Purkinje cell (primary cell): ENCODE results near the gene SLC12A9. TPM values are rescaled to one million over a fixed set of nuclear protein-coding genes. Genes with fewer than 3 reads are reported as not detected.

Experiments used
- polyA plus RNA-seq: library from polyadenylated mRNA; unstranded; fragments of >200 nt; fragmentation: Nextera tagmentation; gene quantifications from 2 replicates; pipeline ENCODE4 v1.2.1, GENCODE V29; 2014

Gene SLC12A9, protein sequence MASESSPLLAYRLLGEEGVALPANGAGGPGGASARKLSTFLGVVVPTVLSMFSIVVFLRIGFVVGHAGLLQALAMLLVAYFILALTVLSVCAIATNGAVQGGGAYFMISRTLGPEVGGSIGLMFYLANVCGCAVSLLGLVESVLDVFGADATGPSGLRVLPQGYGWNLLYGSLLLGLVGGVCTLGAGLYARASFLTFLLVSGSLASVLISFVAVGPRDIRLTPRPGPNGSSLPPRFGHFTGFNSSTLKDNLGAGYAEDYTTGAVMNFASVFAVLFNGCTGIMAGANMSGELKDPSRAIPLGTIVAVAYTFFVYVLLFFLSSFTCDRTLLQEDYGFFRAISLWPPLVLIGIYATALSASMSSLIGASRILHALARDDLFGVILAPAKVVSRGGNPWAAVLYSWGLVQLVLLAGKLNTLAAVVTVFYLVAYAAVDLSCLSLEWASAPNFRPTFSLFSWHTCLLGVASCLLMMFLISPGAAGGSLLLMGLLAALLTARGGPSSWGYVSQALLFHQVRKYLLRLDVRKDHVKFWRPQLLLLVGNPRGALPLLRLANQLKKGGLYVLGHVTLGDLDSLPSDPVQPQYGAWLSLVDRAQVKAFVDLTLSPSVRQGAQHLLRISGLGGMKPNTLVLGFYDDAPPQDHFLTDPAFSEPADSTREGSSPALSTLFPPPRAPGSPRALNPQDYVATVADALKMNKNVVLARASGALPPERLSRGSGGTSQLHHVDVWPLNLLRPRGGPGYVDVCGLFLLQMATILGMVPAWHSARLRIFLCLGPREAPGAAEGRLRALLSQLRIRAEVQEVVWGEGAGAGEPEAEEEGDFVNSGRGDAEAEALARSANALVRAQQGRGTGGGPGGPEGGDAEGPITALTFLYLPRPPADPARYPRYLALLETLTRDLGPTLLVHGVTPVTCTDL
- 0.47 and 2.5 TPM in 2 replicates for polyA plus RNA-seq

DNA sequence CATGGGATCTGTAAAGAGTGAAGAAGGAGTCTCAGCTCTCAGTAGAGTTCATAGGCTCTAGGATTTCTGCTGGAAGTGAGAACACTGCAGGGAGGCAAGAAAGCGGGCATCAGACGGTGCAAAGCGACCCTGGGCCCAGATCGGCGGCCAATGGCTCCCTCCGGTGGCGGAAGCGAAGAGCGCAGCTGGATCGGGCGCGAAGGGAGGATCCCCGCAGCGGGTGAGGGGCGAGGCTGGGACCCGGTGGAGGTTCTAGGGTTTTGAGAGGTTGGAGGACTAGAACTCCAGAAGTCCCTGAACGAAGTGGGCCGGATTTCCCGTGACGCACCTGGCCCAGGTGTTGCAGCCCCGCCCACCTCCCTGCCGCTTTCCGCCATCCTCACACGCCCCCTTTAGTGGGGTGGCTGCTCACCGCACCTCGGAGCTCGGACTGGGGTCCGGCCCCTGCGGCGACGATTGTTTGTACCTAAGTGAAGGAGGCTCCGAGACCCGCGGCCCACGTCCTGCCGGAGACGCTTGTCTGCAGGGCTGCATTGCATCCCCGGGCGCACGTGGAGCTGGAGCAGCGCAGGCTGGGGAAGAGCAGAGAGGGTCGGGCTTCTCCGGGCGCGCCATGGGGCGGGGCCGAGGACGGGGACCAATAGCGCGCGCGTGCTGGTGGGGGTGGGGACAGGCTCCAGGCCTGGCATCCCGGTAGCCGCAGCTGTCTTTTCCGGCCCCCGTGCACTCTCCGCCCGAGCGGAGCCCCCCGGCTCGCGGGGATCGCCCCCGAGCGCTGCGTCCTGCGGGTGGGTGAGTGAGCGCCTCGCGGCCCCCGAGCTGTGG lies at the start of gene SLC12A9:
Gene SLC12A9, plus strand, starts transcription at position 666 of the 825 bp plus-strand sequence. CDS start 1,485 bp downstream, outside the sequence.

DNA sequence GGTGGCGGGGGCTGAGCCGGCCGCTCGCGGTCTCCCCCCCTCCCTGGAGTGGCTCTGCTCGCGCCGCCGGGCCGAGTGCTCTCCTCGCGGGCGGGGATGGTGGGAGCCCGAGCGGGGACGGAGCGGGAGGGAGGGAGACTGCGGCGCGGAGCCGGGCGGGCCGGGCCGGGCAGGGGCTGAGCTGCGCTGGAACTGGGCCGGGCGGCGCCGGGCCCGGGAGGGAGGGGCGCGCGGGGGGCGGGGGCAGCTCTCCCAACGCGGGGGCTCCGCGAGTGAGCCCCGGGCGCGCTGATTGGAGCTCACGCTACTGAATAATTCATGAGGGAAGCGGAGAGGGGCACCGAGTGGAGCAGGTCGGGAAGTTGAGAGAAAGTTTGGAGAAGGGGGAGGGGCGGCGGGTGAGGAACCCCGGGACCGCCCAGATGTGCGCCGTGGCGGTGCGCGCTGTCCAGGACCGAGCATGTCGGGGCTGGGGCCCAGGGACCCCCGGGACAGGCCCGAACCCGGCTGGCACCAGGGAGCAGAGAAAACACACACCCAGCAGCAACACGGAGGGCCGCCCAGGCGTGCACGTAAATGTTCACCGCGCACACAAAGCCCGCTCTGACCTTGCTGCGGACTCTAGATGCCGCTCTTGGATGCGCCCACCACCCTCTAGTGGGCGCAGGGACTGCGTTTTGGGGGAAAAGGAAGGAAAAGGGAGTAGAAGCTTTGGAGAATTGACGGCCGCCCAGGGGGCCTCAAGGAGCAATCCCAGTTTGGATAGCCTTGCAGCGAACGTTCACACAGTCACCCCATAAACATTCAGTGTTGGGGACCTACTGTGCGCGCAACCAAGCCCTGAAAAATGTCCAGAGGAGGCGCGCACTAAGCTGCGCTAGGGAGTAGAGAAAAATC lies 24.9 kb upstream of the SLC12A9 start, which contains the start of gene EPHB4:
Gene EPHB4, minus strand, starts transcription at position 194 of the 897 bp plus-strand sequence. CDS start 493 bp downstream, outside the sequence.

DNA sequence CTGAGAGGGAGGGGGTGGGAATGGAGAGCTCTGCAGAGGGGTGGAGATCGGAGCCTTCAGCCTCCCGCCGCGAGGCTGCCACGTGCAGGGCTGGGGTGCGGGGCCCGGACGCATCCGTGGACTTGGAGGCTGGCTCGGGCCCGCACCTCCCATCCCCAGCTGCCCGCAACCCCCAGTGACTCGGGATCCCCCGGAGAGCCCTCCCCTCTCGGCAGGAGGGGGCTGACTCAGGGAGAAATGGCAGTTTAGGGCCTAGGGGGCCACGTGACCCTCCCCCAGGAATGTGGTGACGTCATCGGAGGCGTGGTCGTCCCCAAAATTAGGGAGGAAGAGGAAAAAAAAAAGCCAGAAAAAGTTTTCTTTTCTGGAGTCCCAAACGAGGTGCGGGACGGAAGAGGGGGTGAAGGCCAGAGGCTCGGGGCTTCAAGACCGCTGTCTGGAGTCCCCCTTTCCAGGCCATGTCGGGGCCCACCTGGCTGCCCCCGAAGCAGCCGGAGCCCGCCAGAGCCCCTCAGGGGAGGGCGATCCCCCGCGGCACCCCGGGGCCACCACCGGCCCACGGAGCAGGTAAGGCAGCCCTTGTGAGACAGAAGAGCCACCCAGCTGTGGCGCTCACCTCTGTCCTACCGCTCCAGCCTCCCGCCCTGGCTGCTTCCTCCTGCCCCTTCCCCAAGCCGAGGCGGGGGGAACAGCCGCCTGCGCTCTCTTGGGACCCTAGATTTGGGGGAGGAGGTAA lies 14.7 kb downstream of the SLC12A9 start, which contains the start of gene TRIP6:
Gene TRIP6, plus strand, starts transcription at position 348 of the 736 bp plus-strand sequence. Its CDS starts 111 bp downstream, at position 459.

DNA sequence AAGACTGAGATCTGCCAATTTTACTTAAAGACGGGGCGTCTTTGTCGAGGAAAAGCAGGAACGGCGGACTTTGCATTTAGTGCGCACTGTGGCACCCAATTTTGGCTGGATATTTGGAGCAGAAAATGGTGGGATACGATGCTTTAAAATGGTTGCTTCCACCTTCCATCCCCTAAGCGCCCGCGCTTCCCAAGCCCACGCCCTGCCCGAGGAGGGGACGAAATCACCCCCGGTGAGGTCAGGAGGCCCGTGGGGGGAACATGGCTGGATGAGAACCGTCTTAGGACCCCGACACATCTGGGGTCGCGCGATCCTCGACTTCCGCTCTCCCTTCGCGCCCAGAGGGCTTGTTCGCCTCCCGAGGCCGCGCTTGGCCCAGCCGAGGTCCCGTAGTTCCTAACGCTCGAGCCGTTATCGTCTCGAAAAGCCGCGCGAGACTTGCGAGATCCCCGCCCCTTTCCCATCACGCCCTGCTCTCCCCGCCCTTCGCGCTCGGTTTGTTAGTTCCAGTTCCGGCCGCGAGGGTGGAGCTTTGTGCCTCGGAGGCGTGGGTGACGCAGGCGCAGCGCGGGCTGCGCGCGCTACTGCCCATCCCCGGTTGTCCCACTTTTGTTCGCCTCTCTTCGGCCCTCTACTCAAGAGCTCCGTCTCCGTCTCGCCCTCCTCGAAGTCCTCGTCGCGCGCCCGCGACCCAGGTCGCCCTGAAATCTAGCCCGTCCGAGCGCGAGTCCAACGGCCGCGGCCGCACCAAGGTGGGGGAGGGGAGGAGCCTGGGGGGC lies 22.3 kb downstream of the SLC12A9 start, which contains the start of gene SRRT:
Gene SRRT, plus strand, starts transcription at position 527 of the 779 bp plus-strand sequence. CDS start 488 bp downstream, outside the sequence.

DNA sequence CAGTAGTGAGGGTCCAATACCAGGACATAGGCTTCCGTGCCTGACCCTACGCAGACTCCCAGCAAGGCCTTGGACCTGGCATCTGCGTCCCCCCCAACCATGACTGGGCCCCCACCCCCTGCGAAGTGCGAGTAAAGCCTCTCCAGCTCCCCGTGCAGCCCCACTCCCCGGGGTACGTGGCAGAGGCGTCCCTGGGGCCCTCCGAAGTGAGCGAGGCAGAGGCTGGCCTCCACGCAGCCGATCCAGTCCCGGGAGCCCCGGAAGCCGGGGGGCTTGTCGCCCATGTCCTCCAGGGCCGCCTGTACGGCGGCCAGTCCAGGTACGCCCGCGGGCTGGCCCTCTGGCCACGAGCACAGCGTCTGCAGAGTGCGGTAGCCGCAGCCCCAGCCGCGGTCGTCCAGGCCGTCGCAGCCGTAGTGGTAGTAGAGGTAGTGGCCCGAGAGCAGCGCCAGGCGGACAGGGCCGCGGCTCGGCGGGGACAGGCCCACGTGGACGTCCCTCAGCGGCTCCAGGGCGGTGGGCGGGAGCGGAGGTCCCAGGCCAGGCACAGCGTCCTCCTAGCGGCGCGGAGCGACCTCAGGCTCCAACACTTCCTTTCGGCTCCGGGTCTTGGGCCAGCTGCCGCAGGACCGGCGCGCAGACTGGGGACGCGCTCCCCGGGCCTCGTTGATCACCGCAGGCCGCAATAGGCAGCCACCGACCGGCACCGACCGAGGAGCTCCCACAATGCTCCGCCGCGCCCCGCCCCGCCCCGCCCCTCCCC lies 36.7 kb downstream of the SLC12A9 start, which contains the start of gene UFSP1:
Gene UFSP1, minus strand, starts transcription at position 728 of the 763 bp plus-strand sequence. Its CDS starts 444 bp downstream, at position 284.

DNA sequence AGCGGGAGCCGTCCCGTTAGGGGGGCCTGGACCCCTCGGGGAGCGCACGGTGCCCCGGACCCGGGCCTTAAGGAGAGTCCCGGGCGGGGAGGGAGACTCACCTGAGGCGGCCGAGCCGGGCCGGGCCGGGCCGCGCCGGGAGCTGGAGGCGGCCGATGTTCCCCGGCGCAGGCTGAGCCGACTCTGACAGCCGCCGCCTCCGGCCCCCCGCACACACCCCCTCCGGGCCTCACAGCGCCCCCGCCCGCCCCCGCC lies 43.1 kb downstream of the SLC12A9 start, which contains the start of gene ACHE:
Gene ACHE, minus strand, starts transcription at position 188 of the 255 bp plus-strand sequence. CDS start 1,656 bp downstream, outside the sequence.

Other genes starting within 250 kb of the SLC12A9 start
- 0.34 and 2.2 TPM in 2 replicates for gene MOSPD3, start 240.2 kb upstream of the SLC12A9 start, polyA plus RNA-seq
- gene TFR2, start 211.2 kb upstream of the SLC12A9 start, polyA plus RNA-seq = 0.17 and 0.55 TPM in 2 replicates
- 15.7 and 21.5 TPM in 2 replicates for gene ACTL6B, start 196.3 kb upstream of the SLC12A9 start, polyA plus RNA-seq
- gene GNB2, start 179.0 kb upstream of the SLC12A9 start, polyA plus RNA-seq = 3.3 and 3.8 TPM in 2 replicates
- 1.1 and 1.4 TPM in 2 replicates for gene GIGYF1, start 158.5 kb upstream of the SLC12A9 start, polyA plus RNA-seq
- gene POP7, start 146.6 kb upstream of the SLC12A9 start, polyA plus RNA-seq = 21.3 and 34.3 TPM in 2 replicates
- gene EPO, start 132.2 kb upstream of the SLC12A9 start, polyA plus RNA-seq = not detected in 2 replicates
- gene ZAN, start 119.1 kb upstream of the SLC12A9 start, polyA plus RNA-seq = not detected in 2 replicates
- gene EPHB4, start 25.2 kb upstream of the SLC12A9 start, polyA plus RNA-seq = not detected in 2 replicates
- 0.79 and 2.0 TPM in 2 replicates for gene TRIP6, start 14.7 kb downstream of the SLC12A9 start, polyA plus RNA-seq
- 14.1 and 14.3 TPM in 2 replicates for gene SRRT, start 22.4 kb downstream of the SLC12A9 start, polyA plus RNA-seq
- gene UFSP1, start 37.0 kb downstream of the SLC12A9 start, polyA plus RNA-seq = not detected in 2 replicates
- 0.73 and 1.6 TPM in 2 replicates for gene ACHE, start 43.2 kb downstream of the SLC12A9 start, polyA plus RNA-seq
- gene MUC3A, start 96.8 kb downstream of the SLC12A9 start, polyA plus RNA-seq = not detected in 2 replicates
- gene MUC12, start 116.9 kb downstream of the SLC12A9 start, polyA plus RNA-seq = 1.5 TPM in 1 of 2 replicates, not detected in the other
- not detected in 2 replicates for gene MUC17, start 167.4 kb downstream of the SLC12A9 start, polyA plus RNA-seq
- gene TRIM56, start 232.8 kb downstream of the SLC12A9 start, polyA plus RNA-seq = 0.06 and 0.19 TPM in 2 replicates